ENCODE measurements around the gene OR10A6. TPM values are rescaled to one million over a fixed set of nuclear protein-coding genes. Genes with fewer than 3 reads are reported as not detected.
A peak's percentile ranks its signal among the peaks of the same experiment; 100 is the strongest.

Gene OR10A6
- total RNA-seq, 4 donors from 2014 or later: not detected

GRCh38 chr11:7905961-7906429, 25.1 kb downstream of the OR10A6 start:
- DNase-seq (ENCODE audit: low spot score in 2 of 2): no peak
- Histone ChIP-seq H3K27me3 (peaks cover 0 to 6% of the 10 kb centered on the region in 2 donors), H3K4me3 (no peak overlapping the region), H3K36me3 (no peaks in the 10 kb centered on the region), H3K9me3 (no peaks in the 10 kb centered on the region), H3K4me1 (no peaks in the 10 kb centered on the region), H3K27ac (peak overlapping the region in 2 of 4 donors; percentile 18 to 34)
- WGBS, 2 donors: 69 to 73% methylated on average over 3 of the region's 3 CpGs
- TF ChIP-seq CTCF (IDR thresholded peaks at IDR 0.05): no peak
- TF ChIP-seq POLR2A (IDR thresholded peaks at IDR 0.05): no peak
- no peak for TF ChIP-seq EP300 (IDR thresholded peaks at IDR 0.05)

GRCh38 chr11:7905549-7905948, 25.5 kb downstream of the OR10A6 start:
- H3K27ac ChIP-seq: peak overlapping the region in 2 of 4 donors; percentile 18 to 34
- H3K4me3 ChIP-seq: no peak overlapping the region
- WGBS, 2 donors: 75 to 80% methylated on average over 9 of the region's 9 CpGs

DNA sequence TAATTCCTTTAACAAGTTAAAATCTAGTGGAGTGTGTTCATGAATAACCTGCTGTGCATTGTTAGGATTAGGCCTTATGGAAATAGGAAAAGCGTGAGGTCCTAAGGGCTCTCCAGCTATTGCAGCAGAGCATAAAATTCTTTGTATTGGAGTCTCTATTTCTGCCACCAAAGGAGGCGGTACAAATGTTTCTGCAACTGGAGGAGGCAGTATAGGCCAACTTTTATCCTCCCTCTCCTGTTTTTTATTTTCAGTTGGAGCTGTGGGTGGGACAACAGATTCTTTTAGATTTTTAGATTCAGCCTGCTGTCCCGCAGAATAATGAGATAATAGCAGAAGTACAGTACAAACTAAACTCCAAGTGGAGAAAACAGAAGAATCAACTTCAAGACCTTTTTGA, 26.2 kb downstream of the OR10A6 start:
- no peak for DNase-seq (ENCODE audit: low spot score in 2 of 2)
- Histone ChIP-seq H3K27ac (peak overlapping the region in 2 of 4 donors; percentile 18 to 34), H3K36me3 (no peaks in the 10 kb centered on the region), H3K4me1 (no peaks in the 10 kb centered on the region), H3K27me3 (peaks cover 0 to under 1% of the 10 kb centered on the region in 2 donors), H3K9me3 (no peaks in the 10 kb centered on the region), H3K4me3 (no peak overlapping the region)
- TF ChIP-seq POLR2A (IDR thresholded peaks at IDR 0.05) (no peak), CTCF (IDR thresholded peaks at IDR 0.05) (peak in 3 of 5 experiments; percentile 14 to 28 (median 16))
- WGBS, 2 donors: 34 to 44% methylated on average over 3 of the region's 3 CpGs

More at GRCh38 chr11:7905549-7905948, 25.5 kb downstream of the OR10A6 start:
- H3K9me3 ChIP-seq: no peaks in the 10 kb centered on the region
- no peaks in the 10 kb centered on the region for H3K4me1 ChIP-seq
- H3K36me3 ChIP-seq: no peaks in the 10 kb centered on the region
- H3K27me3 ChIP-seq: peaks cover 0 to 6% of the 10 kb centered on the region in 2 donors
- no peak for TF ChIP-seq CTCF (IDR thresholded peaks at IDR 0.05)
- TF ChIP-seq EP300 (IDR thresholded peaks at IDR 0.05): no peak
- no peak for TF ChIP-seq POLR2A (IDR thresholded peaks at IDR 0.05)
- no peak for DNase-seq (ENCODE audit: low spot score in 2 of 2)

DNA sequence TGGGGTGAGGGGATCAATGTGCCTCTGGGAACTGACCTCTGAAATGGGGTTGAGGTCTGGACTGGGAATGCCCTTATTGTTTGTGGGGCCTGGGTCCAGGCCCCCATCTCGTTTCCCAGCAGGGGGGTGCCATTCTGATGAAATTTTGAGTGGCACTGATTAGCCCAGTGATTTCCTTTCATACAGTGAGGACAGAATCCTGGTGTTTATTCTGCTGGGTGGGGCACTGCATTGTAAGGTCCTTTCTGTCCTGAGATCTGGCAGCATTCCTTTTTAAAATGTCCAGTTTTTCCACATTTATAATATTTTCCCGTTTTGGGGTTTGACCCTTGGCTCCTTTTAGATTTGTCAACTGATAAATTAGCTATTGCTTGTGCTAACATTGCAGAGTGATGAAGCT, 27.1 kb downstream of the OR10A6 start:
- H3K36me3 ChIP-seq: no peaks in the 10 kb centered on the region
- 16 to 18% methylated on average over 2 of the region's 2 CpGs for WGBS, 2 donors
- no peak overlapping the region for H3K4me3 ChIP-seq
- no peaks in the 10 kb centered on the region for H3K9me3 ChIP-seq
- H3K27me3 ChIP-seq: no peaks in the 10 kb centered on the region
- DNase-seq (ENCODE audit: low spot score in 2 of 2): no peak
- no peak for TF ChIP-seq POLR2A (IDR thresholded peaks at IDR 0.05)
- no peak for TF ChIP-seq EP300 (IDR thresholded peaks at IDR 0.05)
- no peak for TF ChIP-seq CTCF (IDR thresholded peaks at IDR 0.05)
- H3K4me1 ChIP-seq: no peaks in the 10 kb centered on the region
- H3K27ac ChIP-seq: no peak overlapping the region

DNA sequence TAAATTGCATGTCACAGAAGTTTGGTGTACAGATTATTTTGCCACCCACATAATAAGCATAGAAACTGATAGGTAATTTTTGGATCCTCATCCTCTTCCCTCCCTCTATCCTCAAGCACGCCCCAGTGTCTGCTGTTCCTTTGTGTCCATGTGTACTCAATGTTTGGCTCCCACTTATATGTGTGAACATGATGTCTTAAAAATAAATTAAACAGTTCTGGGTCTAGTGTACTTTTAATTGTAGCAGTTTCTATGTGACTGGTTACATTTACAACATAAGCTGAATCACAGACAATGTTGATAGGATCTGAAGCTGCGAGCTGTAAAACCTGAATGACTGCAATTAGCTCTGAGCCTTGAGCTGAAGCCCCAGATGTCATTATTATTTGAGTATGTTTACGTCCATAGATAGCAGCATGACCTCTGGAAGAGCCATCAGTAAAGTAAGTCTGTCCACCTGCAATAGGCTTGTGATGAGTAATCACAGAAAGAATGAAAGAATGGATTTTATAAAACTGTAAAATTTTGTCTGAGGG, 29.7 kb downstream of the OR10A6 start:
- Histone ChIP-seq H3K9me3 (no peaks in the 10 kb centered on the region), H3K27ac (no peak overlapping the region), H3K4me3 (no peak overlapping the region), H3K36me3 (no peaks in the 10 kb centered on the region), H3K27me3 (no peaks in the 10 kb centered on the region), H3K4me1 (peaks cover 0 to 1% (median 0%) of the 10 kb centered on the region in 4 donors)
- DNase-seq (ENCODE audit: low spot score in 2 of 2): no peak
- 43 to 48% methylated on average over 3 of the region's 3 CpGs for WGBS, 2 donors
- TF ChIP-seq CTCF (IDR thresholded peaks at IDR 0.05) (no peak), POLR2A (IDR thresholded peaks at IDR 0.05) (no peak), EP300 (IDR thresholded peaks at IDR 0.05) (no peak)

All from tibial nerve (tissue), 4 donors.